ENCODE measurements around the gene TRMT61B. TPM values are rescaled to one million over a fixed set of nuclear protein-coding genes. Genes with fewer than 3 reads are reported as not detected.

Gene TRMT61B
- total and polyA plus RNA-seq, 9 of the 15 experiments (the other 6 are each of a cell fraction or from before 2014, with no cell fraction given) = 13.2 to 28.3 (median 19.5) TPM

DNA sequence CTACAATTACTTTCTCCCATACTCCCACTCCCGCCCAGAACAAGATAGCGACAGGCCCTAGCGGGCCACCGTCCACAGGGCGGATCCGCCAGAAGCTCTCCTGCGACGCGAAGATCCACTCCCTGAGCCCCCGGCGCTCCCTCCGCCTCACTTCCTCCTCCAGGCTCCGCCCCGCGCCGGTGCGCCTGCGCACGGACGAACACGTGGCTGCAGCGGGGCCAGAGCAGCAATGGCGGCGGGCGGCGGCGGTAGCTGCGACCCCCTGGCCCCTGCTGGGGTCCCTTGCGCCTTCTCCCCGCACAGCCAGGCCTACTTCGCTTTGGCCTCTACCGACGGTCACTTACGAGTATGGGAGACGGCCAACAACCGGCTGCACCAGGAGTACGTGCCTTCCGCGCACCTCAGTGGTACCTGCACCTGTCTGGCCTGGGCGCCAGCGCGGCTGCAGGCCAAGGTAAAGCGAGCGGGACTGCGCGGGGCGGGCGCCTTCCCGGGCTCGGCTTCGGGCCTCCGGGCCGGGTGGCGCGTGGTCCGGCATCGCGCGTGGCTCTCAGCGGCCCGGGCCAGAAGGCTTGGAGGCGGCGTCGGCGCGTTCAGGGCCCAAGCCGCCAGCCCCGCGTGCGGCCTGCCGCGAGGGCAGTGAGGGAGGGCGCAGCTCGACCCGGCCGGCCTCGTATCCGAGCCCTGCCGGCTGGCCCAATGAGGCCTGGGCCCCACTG, 24.5 kb upstream of the TRMT61B start, which contains the start of gene WDR43 (continued):
- TF ChIP-seq PPARD (CRISPR knock-in tag; IDR thresholded peaks at IDR 0.05) = no peak
- no peak for TF ChIP-seq BRD9 (IDR thresholded peaks at IDR 0.05; ENCODE audit: low read depth, partially characterized antibody)
- peak; percentile 67 for TF ChIP-seq L3MBTL2 (IDR thresholded peaks at IDR 0.05)
- no peak for TF ChIP-seq TAF15 (IDR thresholded peaks at IDR 0.05; ENCODE audit: low read depth, low read length)
- TF ChIP-seq EP300 (IDR thresholded peaks at IDR 0.05; ENCODE audit: low read length) = peak; percentile 54; the same call in 1 of the 2 replicates
- TF ChIP-seq ZNF347 (CRISPR knock-in tag; IDR thresholded peaks at IDR 0.05; ENCODE audit: low read depth) = no peak
- TF ChIP-seq, protein P1, sequence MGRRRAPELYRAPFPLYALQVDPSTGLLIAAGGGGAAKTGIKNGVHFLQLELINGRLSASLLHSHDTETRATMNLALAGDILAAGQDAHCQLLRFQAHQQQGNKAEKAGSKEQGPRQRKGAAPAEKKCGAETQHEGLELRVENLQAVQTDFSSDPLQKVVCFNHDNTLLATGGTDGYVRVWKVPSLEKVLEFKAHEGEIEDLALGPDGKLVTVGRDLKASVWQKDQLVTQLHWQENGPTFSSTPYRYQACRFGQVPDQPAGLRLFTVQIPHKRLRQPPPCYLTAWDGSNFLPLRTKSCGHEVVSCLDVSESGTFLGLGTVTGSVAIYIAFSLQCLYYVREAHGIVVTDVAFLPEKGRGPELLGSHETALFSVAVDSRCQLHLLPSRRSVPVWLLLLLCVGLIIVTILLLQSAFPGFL (CRISPR knock-in tag; IDR thresholded peaks at IDR 0.05) = no peak
- TF ChIP-seq BCL6 (CRISPR knock-in tag; IDR thresholded peaks at IDR 0.05) = no peak
- TF ChIP-seq NCOA4 (IDR thresholded peaks at IDR 0.05; ENCODE audit: partially characterized antibody) = no peak
- TF ChIP-seq CCAR2 (IDR thresholded peaks at IDR 0.05; ENCODE audit: low read depth, low read length) = no peak
- no peak for TF ChIP-seq HOXB6 (CRISPR knock-in tag; IDR thresholded peaks at IDR 0.05; ENCODE audit: borderline replicate concordance)
- TF ChIP-seq SUPT5H (IDR thresholded peaks at IDR 0.05) = peak; percentile 93
- TF ChIP-seq, protein P2, sequence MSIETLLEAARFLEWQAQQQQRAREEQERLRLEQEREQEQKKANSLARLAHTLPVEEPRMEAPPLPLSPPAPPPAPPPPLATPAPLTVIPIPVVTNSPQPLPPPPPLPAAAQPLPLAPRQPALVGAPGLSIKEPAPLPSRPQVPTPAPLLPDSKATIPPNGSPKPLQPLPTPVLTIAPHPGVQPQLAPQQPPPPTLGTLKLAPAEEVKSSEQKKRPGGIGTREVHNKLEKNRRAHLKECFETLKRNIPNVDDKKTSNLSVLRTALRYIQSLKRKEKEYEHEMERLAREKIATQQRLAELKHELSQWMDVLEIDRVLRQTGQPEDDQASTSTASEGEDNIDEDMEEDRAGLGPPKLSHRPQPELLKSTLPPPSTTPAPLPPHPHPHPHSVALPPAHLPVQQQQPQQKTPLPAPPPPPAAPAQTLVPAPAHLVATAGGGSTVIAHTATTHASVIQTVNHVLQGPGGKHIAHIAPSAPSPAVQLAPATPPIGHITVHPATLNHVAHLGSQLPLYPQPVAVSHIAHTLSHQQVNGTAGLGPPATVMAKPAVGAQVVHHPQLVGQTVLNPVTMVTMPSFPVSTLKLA (conservative IDR thresholded peaks at IDR 0.05) = peak; percentile 98
- peak; percentile 32 for TF ChIP-seq KDM5B (IDR thresholded peaks at IDR 0.05; ENCODE audit: insufficient replicate concordance, low read depth, low read length)
- peak; percentile 89 for TF ChIP-seq TBP (optimal IDR thresholded peaks at IDR 0.05; ENCODE audit: low read depth, low read length)
- TF ChIP-seq NCOA1 (IDR thresholded peaks at IDR 0.05; ENCODE audit: low read depth) = no peak; the same call in 1 of the 2 replicates
- no peak for TF ChIP-seq MTF1 (CRISPR knock-in tag; IDR thresholded peaks at IDR 0.05; ENCODE audit: borderline replicate concordance)
- TF ChIP-seq ZNF384 (IDR thresholded peaks at IDR 0.05; ENCODE audit: low read depth, low read length) = peak; percentile 100
- TF ChIP-seq, protein P3, sequence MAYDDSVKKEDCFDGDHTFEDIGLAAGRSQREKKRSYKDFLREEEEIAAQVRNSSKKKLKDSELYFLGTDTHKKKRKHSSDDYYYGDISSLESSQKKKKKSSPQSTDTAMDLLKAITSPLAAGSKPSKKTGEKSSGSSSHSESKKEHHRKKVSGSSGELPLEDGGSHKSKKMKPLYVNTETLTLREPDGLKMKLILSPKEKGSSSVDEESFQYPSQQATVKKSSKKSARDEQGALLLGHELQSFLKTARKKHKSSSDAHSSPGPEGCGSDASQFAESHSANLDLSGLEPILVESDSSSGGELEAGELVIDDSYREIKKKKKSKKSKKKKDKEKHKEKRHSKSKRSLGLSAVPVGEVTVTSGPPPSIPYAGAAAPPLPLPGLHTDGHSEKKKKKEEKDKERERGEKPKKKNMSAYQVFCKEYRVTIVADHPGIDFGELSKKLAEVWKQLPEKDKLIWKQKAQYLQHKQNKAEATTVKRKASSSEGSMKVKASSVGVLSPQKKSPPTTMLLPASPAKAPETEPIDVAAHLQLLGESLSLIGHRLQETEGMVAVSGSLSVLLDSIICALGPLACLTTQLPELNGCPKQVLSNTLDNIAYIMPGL (CRISPR knock-in tag; IDR thresholded peaks at IDR 0.05) = peak; percentile 89
- TF ChIP-seq ZFP36 (IDR thresholded peaks at IDR 0.05; ENCODE audit: low read depth, low read length, partially characterized antibody) = no peak
- no peak for TF ChIP-seq BMI1 (IDR thresholded peaks at IDR 0.05; ENCODE audit: low read length)
- TF ChIP-seq ZNF253 (CRISPR knock-in tag; conservative IDR thresholded peaks at IDR 0.05) = no peak
- TF ChIP-seq ZNF174 (CRISPR knock-in tag; IDR thresholded peaks at IDR 0.05) = no peak
